ENCODE results near the gene ERBIN. TPM values are rescaled to one million over a fixed set of nuclear protein-coding genes. Genes with fewer than 3 reads are reported as not detected.

Gene ERBIN, protein sequence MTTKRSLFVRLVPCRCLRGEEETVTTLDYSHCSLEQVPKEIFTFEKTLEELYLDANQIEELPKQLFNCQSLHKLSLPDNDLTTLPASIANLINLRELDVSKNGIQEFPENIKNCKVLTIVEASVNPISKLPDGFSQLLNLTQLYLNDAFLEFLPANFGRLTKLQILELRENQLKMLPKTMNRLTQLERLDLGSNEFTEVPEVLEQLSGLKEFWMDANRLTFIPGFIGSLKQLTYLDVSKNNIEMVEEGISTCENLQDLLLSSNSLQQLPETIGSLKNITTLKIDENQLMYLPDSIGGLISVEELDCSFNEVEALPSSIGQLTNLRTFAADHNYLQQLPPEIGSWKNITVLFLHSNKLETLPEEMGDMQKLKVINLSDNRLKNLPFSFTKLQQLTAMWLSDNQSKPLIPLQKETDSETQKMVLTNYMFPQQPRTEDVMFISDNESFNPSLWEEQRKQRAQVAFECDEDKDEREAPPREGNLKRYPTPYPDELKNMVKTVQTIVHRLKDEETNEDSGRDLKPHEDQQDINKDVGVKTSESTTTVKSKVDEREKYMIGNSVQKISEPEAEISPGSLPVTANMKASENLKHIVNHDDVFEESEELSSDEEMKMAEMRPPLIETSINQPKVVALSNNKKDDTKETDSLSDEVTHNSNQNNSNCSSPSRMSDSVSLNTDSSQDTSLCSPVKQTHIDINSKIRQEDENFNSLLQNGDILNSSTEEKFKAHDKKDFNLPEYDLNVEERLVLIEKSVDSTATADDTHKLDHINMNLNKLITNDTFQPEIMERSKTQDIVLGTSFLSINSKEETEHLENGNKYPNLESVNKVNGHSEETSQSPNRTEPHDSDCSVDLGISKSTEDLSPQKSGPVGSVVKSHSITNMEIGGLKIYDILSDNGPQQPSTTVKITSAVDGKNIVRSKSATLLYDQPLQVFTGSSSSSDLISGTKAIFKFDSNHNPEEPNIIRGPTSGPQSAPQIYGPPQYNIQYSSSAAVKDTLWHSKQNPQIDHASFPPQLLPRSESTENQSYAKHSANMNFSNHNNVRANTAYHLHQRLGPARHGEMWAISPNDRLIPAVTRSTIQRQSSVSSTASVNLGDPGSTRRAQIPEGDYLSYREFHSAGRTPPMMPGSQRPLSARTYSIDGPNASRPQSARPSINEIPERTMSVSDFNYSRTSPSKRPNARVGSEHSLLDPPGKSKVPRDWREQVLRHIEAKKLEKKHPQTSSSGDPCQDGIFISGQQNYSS (N-terminal part only)
- total RNA-seq = 69.9 and 83.9 TPM in 2 replicates

GRCh38 chr5:65926276-65926783 is at the start of gene ERBIN:
TSS of gene ERBIN (plus strand) at chr5:65926575. CDS start at chr5:65992719, 66,144 bp downstream.

Small RNA genes within 50 kb of the gene (small RNA-seq; reads per million reads assigned to genes)
- not detected for gene RF00598

Other genes with a start within 250 kb of the ERBIN start
- 4.7 and 7.9 TPM in 2 replicates for gene SGTB, start 204.5 kb upstream of the ERBIN start, total RNA-seq
- 14.9 and 17.9 TPM in 2 replicates for gene NLN, start 204.4 kb upstream of the ERBIN start, total RNA-seq
- 65.2 and 76.1 TPM in 2 replicates for gene SREK1, start 217.7 kb downstream of the ERBIN start, total RNA-seq

Data from placental epithelial cell (primary cell).